Central memory CD4-positive, alpha-beta T cell (primary cell): ENCODE results near the gene UBE2E1.

ENCODE experiments used
- DNase-seq: peaks from one replicate; pipeline ENCODE4 v3.0.0; 2022
- total RNA-seq, 3 experiments: gene quantifications; one replicate each; lab custom pipeline; 2026; lab: John Stamatoyannopoulos, UW

The UBE2E1 gene
- total RNA-seq: 34.0 to 64.4 (median 52.3) reads per million in 3 experiments

DNA sequence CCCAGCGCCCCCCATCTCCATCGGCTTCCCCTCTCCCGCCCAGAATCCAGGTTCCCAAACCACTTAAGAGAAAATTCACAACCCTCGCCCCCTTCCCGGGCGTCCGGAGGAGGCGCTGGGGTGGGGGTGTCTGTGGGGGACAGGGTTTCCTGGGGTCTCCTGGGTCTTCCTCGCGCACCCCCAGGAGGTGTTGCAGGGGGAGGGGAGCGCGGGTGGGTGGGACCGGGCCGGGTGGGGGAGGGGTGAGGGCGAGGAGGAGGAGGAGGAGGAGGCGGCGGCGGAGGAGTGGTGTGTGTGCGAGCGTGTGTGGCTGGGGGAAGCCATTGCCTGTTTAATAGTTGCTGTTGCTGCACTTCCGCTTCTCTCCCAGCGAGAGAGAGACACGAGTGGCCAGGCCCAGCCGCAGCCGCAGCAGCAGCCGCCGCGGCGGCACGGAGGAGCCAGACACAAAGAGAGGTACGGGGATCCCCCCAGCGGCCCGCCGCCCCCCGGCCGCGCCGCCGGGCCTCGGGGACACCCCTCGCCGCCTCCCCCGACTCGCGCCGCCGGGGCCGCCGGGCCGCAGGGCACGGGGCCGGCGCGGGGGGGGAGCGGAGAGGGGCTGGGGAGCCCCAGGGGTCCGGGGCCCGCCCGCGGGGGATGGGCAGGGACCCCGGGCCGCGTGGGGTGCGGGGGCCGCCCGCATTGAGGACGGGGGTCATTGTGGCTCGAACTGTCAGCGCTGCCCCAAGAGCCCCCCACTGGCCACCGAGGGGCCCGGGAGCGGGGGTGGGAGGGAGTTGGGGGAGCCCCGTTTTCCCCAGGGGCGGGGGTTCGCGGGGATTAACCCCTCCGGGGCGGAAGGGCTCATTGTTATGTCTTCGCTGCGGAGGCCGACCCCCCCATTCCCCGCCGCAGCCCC lies at the start of gene UBE2E1:
Gene UBE2E1, plus strand, starts transcription at position 323 of the 901 bp plus-strand sequence. CDS start 1,315 bp downstream, outside the sequence.
- DNase-seq: peak; percentile 77

DNA sequence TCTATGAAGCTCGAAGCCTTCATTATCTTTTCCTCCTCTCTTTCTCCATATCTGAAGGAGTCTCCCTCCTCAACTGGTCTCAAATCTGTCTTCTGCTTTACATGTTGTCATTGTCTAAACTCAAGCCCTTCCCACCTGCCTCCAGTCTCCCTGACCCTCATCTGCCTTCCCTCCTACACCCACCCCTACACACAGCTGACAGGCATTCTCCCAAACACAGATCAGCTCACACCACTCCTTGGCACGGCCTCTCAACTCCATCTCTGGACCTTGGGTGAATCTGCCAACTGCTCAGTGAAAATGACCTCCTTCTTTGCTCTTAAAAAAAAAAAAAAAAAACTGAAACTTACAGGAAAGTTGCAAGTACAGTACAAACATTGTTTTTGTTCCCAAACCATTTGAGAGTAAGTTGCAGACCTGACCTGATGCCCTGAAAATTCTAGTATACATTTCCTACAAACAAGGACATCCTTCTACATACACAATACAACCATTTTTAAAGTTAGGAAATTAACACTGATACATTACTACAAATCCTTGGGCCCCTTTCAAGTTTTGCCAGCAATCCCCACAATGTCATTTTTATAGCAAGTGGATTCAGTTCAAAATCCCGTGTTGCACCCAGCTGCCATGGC lies 49.4 kb upstream of the UBE2E1 start:
- DNase-seq: no peak

DNA sequence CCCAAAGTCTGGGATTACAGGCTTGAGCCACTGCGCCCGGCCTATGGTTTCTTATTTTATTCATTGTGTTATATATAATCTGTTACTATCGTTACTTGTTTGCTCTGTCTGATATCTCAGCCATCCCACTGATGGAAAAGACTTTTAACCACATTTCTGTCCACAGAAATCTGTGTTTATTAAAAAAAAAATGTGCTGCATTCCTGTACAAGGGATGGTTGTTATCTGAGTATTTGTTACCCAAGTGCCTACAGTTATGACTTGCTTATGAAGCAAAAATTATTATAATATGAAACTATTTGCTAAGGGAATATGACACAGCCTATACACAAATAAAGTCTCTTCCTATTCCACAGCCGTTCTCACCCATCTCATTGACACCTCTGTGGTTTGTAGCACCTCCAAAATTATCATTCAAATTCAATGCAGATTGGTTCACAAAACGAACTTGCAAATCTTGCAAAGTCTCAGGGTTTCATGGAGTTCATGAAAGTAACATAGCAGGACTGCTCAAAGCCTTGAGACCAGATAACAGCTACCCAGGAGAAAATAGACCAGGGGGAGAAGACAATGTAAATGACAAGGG lies 47.4 kb upstream of the UBE2E1 start:
- DNase-seq: no peak

DNA sequence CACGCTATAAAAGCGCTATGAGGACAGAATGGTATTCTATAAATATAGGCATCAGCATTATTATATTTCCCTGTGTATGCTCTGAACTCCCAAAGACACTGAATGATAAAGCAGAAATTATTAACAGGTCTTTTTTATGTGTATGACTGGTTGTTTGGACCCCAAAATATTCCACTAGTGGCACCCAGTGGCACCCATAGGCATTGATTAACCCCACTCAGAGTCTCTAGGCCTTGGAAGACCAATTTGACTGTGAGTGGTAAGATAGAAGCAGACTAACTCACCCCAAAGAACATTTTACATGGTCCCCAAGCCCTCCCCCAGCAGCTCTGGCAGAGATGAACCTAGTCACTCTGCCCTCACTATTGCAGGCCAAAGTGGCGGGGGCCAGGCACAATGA lies 45.4 kb upstream of the UBE2E1 start:
- no peak for DNase-seq

DNA sequence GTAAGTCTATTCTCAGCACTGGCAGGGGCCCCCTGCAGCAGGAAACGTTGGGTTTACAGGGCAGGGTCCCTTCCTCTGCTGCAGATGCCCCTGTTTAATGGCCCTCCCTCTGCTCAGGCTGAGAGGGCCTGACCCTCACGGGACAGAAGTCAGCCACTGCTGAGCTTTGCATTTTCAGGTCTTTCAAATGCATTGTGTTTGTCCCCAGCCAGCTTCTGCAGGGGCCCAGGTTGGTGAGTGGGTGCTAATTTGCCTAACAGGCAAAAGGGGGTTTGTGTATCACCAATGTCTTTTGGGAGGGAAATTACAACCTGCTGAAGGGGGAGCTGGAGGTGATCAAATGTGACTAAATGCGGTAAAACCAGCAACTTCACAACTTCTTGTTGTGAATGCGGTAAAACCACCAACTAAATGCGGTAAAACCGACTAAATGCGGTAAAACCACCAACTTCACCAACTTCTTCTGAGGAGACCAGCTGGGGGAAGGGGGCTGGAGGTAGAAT lies 44.8 kb upstream of the UBE2E1 start:
- DNase-seq: no peak

DNA sequence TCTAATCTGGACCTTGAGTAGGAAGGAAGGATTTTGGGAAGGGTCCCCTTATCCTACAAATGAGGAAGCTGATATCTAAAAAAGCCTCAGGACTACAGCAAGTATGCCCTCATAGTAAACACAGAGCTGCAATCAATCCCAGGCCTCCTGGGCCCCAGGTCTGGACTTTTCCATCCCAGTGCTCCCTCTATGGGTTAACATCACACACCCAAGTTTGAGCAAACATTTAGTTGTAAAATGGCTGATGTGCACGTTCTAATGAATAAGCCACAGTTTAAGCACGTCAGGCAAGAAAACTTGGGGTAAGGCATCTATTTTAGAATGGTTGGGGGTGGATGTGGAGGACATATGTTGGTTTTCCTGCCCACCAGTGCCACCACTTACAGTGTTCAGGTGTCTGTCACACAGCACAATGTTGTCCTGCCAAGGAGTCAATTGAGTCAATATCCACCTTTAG lies 44.3 kb upstream of the UBE2E1 start:
- no peak for DNase-seq

DNA sequence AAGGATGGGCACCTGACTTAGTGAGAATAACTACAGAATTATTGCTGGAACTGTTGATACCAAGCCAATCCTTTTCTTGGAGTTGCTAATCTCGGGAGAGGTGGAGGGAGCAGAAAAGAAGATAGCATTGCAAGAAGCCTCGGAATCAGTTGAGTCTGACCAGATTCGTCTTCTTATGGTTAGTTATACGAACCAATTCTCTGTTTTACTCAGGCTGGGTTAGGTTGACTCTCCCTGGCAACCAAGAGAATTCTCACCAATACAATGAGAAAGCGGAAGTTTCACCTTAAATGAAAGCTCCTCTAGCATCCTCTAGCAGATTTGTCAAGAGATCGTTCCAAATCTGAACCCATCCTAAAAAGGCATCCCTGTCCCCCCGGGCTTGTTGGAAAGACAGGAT lies 43.5 kb upstream of the UBE2E1 start:
- no peak for DNase-seq

DNA sequence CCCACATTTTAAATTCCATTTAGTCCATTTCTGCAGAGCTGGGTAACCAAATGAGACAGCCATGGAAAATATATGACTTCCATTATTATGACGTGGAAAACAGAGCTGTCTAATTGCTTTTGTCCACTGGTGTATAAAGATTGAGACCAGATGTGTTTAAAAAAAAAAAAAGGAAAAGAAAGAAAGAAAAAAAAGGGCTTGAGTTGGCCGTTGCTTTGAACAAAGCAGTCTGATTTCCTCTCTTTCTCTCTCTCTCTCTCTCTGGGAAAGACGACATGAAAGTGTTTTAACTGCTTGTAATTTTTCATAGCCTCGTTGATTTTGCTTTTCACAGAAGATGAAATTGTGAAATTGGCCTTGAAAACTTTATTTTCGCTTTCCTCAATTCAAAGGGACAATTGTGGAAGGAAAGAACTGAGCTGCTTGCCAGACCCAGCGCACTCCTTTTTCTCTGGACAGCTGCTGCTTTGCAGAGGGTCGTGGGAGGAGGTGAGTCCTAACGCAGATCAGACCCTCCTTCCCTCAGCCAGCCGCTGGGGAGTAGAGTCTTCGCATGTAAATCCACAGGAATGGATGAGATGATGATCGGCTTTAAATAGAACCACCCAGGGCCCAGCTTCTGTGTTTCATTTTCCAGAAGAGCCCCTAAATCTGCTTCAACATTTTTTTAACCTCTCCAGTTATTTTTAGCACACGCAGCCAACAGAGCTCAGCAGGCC lies 42.8 kb upstream of the UBE2E1 start:
- no peak for DNase-seq

DNA sequence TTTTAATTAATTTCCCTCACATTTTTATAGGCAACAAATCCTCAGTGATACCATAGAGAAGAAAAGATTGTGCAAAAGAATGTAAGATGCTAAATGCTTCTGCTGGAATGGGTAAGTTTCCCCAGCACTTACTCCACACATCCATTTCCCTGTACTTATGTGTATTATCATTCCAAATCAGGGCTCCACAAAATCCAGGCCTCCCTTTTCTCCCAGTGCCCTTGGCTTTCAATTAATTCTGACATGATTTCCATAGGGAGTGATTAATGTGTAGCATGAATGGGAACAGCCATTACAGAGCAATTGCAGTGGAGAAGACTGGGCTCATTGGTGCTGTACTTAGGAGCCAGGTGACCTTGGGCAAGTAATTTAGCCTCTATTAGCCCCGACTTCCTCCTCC lies 41.3 kb upstream of the UBE2E1 start:
- DNase-seq: no peak

DNA sequence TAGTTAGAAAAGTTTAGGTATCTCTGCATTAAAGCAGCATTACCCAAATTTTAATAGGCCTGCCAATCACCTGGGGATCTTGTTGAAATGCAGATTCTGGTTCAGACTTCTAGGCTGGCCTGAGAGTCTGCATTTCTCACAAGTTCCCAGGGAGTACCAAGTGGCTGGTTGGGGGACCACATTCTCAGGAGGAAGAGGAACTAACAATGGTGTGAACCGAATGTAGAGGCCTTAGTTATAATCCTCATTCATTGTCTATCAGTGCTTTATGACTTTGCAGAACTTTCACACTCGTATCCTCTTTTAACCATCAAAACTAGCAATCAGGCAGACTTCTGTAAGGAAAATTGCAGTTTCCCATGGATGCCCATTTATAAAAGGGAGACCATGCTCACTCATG lies 38.2 kb upstream of the UBE2E1 start:
- DNase-seq: no peak

DNA sequence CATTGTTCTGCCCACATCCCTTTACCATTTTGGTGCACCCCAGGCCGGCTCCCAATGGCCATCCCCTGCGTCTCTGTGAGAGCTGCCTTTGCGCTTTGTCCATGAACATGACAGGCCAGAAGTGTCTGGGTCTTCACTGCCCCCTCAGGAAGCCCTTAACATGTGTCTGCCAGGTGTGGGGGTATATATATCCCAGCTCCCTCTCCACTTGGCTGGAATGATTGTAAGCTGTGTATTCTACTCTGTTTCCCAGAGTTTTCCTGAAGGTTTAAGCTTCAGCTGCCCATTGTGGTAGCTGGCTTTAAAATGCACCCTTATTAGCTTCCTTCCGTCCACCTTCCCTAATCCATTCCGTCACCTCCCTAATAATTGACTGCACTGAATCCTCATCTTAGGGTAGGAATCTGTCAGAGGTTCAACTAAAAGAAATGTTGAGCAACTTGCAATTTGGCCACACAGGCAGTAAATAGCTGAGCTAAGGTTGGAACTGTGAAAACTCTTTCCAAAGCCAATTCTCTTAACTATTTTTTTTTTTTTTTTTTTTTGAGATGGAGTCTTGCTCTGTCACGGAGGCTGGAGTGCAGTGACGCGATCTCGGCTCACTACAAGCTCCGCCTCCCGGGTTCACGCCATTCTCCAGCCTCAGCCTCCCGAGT lies 30.4 kb upstream of the UBE2E1 start:
- no peak for DNase-seq

DNA sequence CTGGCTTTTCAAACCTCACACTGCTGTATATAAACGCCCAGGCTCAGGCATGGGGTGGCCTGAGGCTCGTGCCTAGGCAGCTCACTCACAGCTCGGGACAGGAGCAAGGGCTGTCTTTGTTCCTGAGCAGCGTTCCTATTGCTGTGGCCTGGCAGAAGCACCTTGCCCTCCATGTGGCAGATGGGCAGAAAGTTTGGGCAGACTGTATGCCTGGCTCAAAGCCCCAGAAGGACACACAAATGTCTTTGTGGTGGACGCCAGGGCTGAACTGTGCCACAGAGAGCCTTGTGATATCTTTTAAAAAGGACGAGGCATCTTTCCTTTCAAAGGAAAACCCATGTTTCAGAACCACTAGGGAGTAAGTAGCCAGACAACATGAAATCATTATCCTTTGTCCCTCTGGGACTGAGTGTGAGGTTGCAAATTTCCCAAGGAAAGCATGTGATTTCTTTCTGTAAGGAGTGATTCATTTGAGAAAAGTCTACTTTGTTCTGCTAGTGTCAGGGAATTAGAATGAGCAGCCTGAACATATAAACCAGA lies 29.3 kb upstream of the UBE2E1 start:
- DNase-seq: no peak

DNA sequence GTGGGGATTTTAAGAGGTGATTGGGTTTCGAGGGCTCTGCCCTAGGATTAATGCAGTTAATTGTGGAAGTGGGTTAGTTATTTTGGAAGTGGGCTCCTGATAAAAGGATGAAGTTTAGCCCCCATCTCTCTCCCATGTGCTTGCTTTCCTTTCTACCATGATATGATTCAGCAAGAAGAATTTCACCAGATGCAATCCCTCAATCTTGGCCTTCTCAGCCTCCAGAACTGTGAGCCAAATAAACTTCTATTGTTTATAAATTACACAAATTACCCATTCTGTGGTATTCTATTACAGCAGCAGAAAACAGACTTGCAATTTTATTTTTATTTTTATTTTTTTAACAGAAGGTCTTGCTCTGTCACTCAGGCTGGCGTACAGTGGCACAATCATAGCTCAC lies 27.3 kb upstream of the UBE2E1 start:
- DNase-seq: no peak

DNA sequence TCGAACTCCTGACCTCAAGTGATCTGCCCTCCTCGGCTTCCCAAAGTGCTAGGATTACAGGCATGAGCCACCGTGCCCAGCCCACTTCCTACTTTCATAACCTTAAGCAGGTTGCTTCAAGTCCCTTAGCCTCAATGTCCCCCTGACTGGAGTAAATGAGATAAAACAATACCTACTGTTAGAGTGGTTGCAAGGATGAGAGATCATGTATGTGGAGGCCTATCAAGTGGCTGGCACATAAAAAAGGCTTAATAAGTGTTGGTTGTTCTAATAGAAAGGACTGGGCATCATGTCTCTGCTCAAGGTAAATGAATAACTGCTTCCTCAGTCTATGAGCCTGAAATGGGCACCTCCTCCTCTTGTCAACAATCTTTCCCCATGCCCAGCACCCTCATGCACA lies 25.9 kb upstream of the UBE2E1 start:
- DNase-seq: no peak

DNA sequence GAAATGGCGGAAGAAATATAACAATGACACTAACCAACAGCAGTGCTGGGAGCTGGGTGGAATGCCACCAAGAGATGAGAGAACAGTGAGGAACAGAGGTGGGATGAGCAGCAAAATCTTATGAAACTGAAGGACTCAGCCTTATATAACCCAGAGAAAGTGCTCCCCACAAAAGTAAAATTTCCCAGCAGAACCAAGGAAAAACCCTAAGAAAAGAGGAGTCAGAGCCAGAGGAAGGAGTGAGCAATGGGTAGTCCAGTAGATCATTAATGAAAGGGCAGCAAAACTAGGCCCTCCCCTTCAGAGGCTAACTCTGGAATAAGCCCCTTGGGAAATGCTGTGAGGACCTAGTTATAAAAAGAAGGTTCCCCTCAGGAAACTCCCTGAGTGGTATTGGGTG lies 24.7 kb upstream of the UBE2E1 start:
- DNase-seq: no peak

DNA sequence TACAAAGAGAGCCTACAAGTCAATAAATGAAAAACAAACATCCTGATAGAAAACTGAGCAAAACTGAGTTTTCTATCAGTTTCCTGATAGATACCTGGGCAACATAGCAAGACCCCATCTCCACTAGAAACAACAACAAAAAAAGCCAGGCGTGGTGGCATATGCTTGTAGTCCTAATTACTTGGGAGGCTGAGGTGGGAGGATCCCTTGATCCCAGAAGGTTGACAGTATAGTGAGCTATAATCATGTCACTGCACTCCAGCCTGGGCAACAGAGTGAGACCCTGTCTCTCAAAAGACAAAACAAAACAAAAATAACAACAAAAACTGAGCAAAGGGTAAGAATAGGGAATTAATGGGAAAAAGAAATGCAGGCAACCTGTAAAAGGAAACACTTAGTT lies 23.9 kb upstream of the UBE2E1 start:
- no peak for DNase-seq

DNA sequence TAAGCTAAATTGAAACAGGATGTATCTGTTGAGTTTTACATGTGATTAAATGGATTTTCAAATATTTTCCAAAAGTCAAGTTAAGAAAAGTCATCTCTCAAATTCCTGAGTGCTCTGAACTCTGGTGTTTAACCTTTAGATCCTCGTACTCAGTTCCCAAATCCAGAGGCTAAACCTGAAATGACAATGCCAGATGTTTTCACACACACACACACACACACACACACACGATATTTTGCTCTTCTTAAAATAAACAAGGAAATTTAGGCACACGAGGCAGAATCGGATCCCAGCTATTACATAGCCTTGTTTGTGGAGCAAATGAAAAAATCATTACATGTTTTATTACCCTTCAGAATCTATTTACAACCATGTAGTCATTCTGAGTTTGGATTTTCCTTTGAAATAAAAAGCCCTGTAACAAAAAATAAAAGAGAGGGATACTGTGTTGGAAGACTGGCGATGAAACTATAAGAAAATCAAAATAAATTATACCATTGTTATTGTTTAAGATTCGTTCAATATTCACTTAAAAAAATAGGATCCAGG lies 20.6 kb upstream of the UBE2E1 start:
- no peak for DNase-seq

DNA sequence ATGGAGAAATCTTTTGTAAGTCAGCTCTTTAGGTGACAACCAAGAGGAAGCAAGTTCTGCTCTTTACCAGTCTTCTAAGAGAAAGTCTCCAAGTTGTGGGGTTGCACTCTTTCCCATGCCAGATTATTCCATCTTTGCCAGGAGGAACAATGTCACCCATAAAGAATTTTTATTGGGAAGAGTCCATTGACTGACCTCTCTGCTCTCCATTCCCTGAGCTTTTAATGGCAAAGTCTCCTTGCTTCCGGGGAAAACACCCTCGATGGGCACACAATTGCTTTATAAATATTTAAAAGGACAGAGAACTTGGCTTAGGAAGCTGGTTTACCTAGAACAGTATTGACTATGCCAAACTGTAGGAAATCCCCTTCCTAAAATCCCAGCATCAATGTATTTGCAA lies 19.9 kb upstream of the UBE2E1 start:
- no peak for DNase-seq

DNA sequence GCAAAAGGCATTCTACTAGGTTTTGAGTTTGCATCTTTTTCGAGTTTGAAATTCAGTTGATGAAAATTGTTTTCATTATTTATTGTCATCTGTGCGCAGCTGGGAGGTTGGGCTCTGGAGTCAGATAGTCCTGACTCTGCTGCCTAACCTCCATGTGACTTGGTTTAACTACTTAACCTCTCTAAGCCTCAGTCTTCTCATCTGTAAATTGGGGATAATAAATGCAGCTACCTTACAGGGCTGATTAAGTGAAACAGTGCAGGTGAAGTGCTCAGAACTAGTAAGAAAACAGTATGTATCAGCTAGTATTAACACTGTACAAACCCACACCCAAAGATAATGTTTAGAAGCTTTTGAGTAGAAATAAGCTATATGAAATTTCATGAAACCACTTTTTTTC lies 14.1 kb upstream of the UBE2E1 start:
- no peak for DNase-seq

DNA sequence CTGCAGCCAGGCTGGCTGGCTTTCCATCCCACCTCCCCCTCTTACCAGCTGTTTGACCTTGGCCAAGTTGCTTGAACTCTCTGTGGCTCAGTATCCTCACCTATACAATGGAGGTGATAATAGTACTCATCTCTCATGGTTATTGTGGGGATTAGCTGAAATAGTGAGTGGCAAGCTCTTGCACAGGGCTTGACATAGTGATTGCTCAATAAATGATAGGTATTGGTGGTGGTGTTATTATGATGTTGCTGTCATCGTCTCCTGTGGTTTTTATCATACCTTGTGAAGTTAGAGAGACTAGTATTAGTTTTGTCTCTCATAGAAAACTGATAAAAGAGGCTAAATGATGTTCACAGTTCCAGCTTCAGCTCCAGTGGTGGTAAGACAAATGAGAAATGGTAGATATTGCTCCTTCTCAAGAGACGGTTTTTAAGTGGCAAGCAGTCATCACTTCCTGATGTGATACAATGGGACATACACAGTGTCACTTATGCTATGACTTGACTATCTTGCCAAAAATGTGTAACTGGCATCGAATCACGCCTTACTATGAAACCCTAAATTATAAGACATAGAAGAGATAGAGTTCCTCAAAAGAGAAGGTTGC lies 12.1 kb upstream of the UBE2E1 start:
- DNase-seq: no peak

DNA sequence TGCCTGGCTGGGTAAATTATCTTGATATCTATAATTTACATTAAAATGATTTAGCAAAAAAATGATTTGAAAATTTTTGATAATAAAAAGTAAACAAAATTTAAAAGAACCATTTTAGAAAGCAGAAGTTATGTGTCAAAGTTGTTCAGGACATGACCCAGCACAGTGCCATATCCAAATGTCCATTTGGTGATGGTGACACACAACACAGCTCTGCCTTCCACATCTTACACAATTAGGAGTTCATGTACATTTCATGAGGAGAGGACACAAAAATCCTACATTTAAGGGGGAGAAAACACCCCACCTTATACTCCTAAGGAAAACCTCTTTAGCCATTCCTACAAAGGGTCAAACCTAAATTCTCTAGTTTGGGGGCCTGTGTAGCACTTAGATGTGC lies 10.7 kb upstream of the UBE2E1 start:
- DNase-seq: no peak
